Activated naive CD4-positive, alpha-beta T cell treated with anti-CD3 and anti-CD28 coated beads for 36 hours (primary cell): ENCODE data around the gene MOSMO. TPM values are rescaled to one million over a fixed set of nuclear protein-coding genes. Genes with fewer than 3 reads are reported as not detected.
A peak's percentile ranks its signal among the peaks of the same experiment; 100 is the strongest.
"Not testable (repeated sequence)": the region's sequence is repeated elsewhere in the genome, so short reads cannot be mapped to it uniquely, and the experiment has no call there.

ENCODE experiments used
- CTCF ChIA-PET: fragments of 350-600 bp; sonication (Branson Sonifier 250); formaldehyde crosslinking; loops from one replicate; lab custom pipeline; 2021; ENCODE audit warnings: antibody characterized with exemption; lab: Charles Lee
- DNase-seq: peaks from one replicate; pipeline ENCODE4 v3.0.0-alpha.2; 2020
- H3K27ac Mint-ChIP-seq: one replicate; pipeline ENCODE4 v1.8.0; 2021; ENCODE audit warnings: mild to moderate bottlenecking, mixed read lengths
- H3K27me3 Mint-ChIP-seq: one replicate; pipeline ENCODE4 v1.8.0; 2021; ENCODE audit warnings: low read depth, mixed read lengths
- H3K36me3 Mint-ChIP-seq: one replicate; pipeline ENCODE4 v1.8.0; 2021; ENCODE audit warnings: low read depth, mixed read lengths
- H3K4me1 Mint-ChIP-seq: one replicate; pipeline ENCODE4 v1.8.0; 2021; ENCODE audit warnings: low read depth, mixed read lengths
- H3K4me3 Mint-ChIP-seq: one replicate; pipeline ENCODE4 v1.8.0; 2021; ENCODE audit warnings: mild to moderate bottlenecking, moderate library complexity, mixed read lengths
- H3K9me3 Mint-ChIP-seq: one replicate; pipeline ENCODE4 v1.8.0; 2021; ENCODE audit warnings: mixed read lengths
- intact Hi-C: fragments of 100-400 bp; cut with micrococcal nuclease; formaldehyde crosslinking; loops from one replicate; pipeline ENCODE4 v1.15.1; 2023
- total RNA-seq, 2 experiments: library from RNA; stranded (reverse); gene quantifications; one replicate each; pipeline ENCODE4 v1.2.3, GENCODE V29; 2021

Gene MOSMO
- total RNA-seq, 2 experiments from 2014 or later: 6.5 to 6.7 TPM

GRCh38 chr16:22023505-22023904, 15.6 kb downstream of the MOSMO start:
- Mint-ChIP-seq H3K27me3 (no peaks in the 10 kb centered on the region), H3K36me3 (peaks cover 1% of the 10 kb centered on the region), H3K9me3 (no peaks in the 10 kb centered on the region), H3K4me1 (peaks cover 36% of the 10 kb centered on the region), H3K4me3 (no peak overlapping the region), H3K27ac (no peak overlapping the region)
- intact Hi-C loops: no loop called here
- CTCF ChIA-PET: no interaction called here
- no peak for DNase-seq

DNA sequence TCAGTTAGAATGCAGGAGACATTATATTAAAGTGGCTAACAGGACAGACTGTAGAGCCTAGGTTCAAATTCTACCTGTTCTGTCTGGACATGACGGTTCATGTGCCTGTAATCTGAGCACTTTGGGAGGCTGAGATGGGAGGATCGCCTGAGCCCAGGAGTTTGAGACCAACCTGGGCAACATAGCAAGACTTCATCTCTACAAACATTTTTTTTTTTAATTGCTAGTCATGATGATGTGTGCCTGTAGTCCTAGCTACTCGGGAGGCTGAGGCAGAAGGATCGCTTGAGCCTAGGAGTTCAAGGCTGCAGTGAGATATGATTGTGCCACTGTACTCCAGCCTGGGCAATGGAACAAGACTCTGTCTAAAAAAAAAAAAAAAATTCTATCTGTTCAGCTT, 16.9 kb downstream of the MOSMO start:
- H3K4me3 Mint-ChIP-seq, DNase-seq: not testable (repeated sequence)
- CTCF ChIA-PET: interaction anchor here (0.6 kb wide), 1 partner anchor 23 kb away, joined by 5 read pairs; no protein-coding TSS in a partner anchor

DNA sequence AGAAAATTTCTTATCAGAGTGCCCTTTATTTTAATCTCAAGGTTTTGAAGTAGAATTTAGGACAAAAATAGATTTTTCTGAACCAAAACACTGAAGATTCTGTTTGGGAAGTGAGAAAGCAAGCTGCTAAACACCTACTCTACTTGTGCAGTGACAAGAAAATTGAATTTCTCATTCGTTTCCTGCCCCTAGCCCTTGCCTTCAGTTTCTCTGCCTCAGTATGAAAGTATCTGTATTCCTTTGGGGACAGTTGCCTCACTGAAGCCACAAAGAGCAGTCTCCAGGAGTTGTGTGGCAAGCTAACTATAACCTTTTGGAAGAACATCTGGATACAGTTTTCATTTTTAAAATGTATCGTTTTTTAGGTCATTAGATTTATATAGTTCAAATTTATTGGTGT, 19.7 kb downstream of the MOSMO start:
- peaks cover 31% of the 10 kb centered on the region for H3K4me1 Mint-ChIP-seq
- intact Hi-C loops: no loop called here
- peaks cover 12% of the 10 kb centered on the region for H3K36me3 Mint-ChIP-seq
- no peak overlapping the region for H3K4me3 Mint-ChIP-seq
- H3K27ac Mint-ChIP-seq: no peak overlapping the region
- no peaks in the 10 kb centered on the region for H3K27me3 Mint-ChIP-seq
- H3K9me3 Mint-ChIP-seq: no peaks in the 10 kb centered on the region
- DNase-seq: no peak
- CTCF ChIA-PET: no interaction called here

More for the DNA sequence above, 16.9 kb downstream of the MOSMO start:
- H3K27me3 Mint-ChIP-seq, intact Hi-C loops, H3K36me3 Mint-ChIP-seq, H3K27ac Mint-ChIP-seq, H3K9me3 Mint-ChIP-seq: not testable (repeated sequence)
- H3K4me1 Mint-ChIP-seq: peaks cover 26% of the 10 kb centered on the region

GRCh38 chr16:22029632-22030031, 21.7 kb downstream of the MOSMO start:
- intact Hi-C loops: no loop called here
- Mint-ChIP-seq H3K27me3 (no peaks in the 10 kb centered on the region), H3K27ac (no peak overlapping the region), H3K9me3 (no peaks in the 10 kb centered on the region), H3K4me3 (no peak overlapping the region), H3K4me1 (peaks cover 34% of the 10 kb centered on the region), H3K36me3 (peaks cover 15% of the 10 kb centered on the region)
- DNase-seq: no peak
- CTCF ChIA-PET: no interaction called here

- no peaks in the 10 kb centered on the region for H3K27me3 Mint-ChIP-seq
- no peak for DNase-seq
- CTCF ChIA-PET: interaction anchor here (1.1 to 1.5 kb wide), 2 partner anchors 31 to 48 kb away, joined by 3 to 7 read pairs; no protein-coding TSS in a partner anchor
- intact Hi-C loops: no loop called here
- H3K9me3 Mint-ChIP-seq: no peaks in the 10 kb centered on the region
- peaks cover 39% of the 10 kb centered on the region for H3K4me1 Mint-ChIP-seq
- no peak overlapping the region for H3K27ac Mint-ChIP-seq
- no peak overlapping the region for H3K4me3 Mint-ChIP-seq
- peaks cover 15% of the 10 kb centered on the region for H3K36me3 Mint-ChIP-seq
Measured at GRCh38 chr16:22030087-22030812, 22.3 kb downstream of the MOSMO start.

DNA sequence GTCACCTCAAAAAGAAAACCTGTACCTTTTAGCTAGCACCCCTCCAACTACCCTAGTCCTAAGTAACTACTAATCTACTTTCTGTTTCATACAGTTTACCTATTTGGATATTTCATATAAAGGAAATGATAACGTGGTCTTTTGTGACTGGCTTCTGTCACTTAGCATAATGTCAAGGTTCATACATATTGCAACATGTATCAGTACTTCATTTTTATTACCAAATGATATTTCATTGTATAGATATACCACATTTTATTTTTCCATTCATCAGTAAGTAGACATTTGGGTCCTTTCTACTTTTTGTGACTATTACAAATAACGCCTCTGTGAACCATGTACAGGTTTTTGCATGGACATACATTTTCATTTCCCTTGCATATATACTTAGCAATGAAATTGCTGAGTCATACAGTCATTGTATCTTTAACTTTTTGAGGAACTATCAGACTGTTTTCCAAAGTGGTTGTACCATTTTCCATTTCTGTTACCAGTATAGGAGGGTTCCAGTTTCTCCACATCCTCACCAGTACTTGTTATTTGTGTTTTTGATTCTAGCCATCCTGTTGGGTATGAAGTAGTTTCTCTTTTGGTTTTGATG, 23.7 kb downstream of the MOSMO start:
- Mint-ChIP-seq H3K9me3 (no peaks in the 10 kb centered on the region), H3K27ac (no peak overlapping the region), H3K36me3 (peaks cover 13% of the 10 kb centered on the region), H3K4me1 (peaks cover 37% of the 10 kb centered on the region), H3K27me3 (no peaks in the 10 kb centered on the region), H3K4me3 (no peak overlapping the region)
- no peak for DNase-seq
- intact Hi-C loops: no loop called here
- CTCF ChIA-PET: interaction anchor here (0.5 to 1.5 kb wide), 4 partner anchors 33 to 602 kb away, joined by 3 to 7 read pairs (median 4); no protein-coding TSS in a partner anchor

DNA sequence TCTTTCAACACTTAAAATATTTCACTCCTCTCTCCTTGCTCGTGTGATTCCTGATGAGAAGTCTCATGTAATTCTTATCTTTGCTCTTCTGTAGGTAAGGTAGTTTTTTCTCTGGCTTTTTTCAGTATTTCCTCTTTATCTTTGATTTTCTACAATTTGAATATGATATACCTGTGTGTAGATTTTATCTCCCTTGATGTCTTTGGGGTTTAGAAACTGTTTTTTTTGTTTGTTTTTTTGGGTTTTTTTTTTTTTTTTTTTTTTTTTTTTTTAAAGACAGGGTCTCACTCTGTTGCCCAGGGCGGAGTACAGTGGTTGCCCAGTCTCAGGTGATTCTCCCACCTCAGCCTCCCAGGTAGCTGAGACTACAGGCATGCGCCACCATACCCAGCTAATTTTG, 26.6 kb downstream of the MOSMO start:
- H3K27me3 Mint-ChIP-seq: no peaks in the 10 kb centered on the region
- H3K4me3 Mint-ChIP-seq: no peak overlapping the region
- CTCF ChIA-PET: interaction anchor here (0.7 kb wide), 1 partner anchor 152 kb away, joined by 3 read pairs; no protein-coding TSS in a partner anchor

DNA sequence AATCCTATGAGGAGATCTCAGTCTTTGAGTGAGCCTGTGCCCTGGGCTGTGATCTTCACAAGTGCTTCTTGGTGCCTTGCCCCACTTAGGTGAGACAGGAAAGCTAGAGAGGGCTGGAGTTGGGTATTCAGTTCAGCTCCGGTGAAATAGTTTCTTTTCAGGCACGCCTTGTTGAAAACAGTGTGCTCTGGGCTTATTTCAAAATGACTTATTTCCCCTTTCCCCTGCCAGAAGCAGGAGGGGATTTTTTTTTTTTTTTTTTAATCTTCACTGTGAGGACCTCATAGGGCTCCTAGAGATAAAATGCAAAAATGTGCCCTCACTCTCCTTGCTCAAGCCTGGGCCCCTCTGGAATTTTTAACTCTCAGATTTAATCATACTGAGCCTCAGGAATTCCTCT, 27.2 kb downstream of the MOSMO start:
- peak; percentile 30 for DNase-seq
- CTCF ChIA-PET: interaction anchor here (0.7 kb wide), 1 partner anchor 151 kb away, joined by 3 read pairs; no protein-coding TSS in a partner anchor
- no peaks in the 10 kb centered on the region for H3K27me3 Mint-ChIP-seq
- peak overlapping the region; percentile 30 for H3K27ac Mint-ChIP-seq
- no peaks in the 10 kb centered on the region for H3K9me3 Mint-ChIP-seq
- intact Hi-C loops: no loop called here
- peaks cover 11% of the 10 kb centered on the region for H3K36me3 Mint-ChIP-seq
- H3K4me1 Mint-ChIP-seq: peaks cover 34% of the 10 kb centered on the region
- no peak overlapping the region for H3K4me3 Mint-ChIP-seq

More for the DNA sequence above, 26.6 kb downstream of the MOSMO start:
- Mint-ChIP-seq H3K9me3 (no peaks in the 10 kb centered on the region), H3K36me3 (peaks cover 13% of the 10 kb centered on the region), H3K4me1 (peaks cover 34% of the 10 kb centered on the region), H3K27ac (no peak overlapping the region)
- DNase-seq: no peak
- intact Hi-C loops: no loop called here

DNA sequence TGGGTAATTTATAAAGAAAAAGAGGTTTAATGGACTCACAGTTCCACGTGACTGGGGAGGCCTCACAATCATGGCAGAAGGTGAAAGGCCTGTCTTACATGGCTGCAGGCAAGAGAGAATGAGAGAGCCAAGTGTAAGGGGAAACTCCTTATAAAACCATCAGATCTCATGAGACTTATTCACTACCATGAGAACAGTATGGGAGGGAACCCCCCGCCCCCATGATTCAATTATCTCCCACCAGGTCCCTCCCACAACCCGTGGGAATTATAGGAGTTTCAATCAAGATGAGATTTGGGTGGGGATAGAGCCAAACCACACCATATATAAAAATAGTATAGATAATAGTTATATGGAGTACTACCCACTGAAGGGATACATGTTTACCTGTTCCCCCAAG, 36.0 kb downstream of the MOSMO start:
- H3K27ac Mint-ChIP-seq, H3K36me3 Mint-ChIP-seq, H3K4me1 Mint-ChIP-seq, DNase-seq, H3K9me3 Mint-ChIP-seq, H3K27me3 Mint-ChIP-seq, H3K4me3 Mint-ChIP-seq, intact Hi-C loops, CTCF ChIA-PET: not testable (repeated sequence)

DNA sequence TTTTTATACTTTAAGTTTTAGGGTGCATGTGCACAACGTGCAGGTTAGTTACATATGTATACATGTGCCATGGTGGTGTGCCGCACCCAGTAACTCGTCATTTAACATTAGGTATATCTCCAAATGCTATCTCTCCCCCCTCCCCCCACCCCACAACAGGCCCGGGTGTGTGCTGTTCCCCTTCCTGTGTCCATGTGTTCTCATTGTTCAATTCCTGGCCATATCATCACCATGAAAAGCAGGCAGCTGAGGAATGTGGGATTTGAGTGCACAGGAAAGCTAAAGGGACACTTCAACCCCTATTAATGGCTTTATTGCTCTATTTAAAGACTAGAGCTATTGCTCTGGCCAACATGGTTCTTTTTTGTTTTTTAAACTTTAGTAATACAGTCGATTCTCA, 38.0 kb downstream of the MOSMO start:
- H3K27me3 Mint-ChIP-seq, DNase-seq, intact Hi-C loops, CTCF ChIA-PET, H3K36me3 Mint-ChIP-seq, H3K4me3 Mint-ChIP-seq, H3K27ac Mint-ChIP-seq, H3K4me1 Mint-ChIP-seq, H3K9me3 Mint-ChIP-seq: not testable (repeated sequence)

DNA sequence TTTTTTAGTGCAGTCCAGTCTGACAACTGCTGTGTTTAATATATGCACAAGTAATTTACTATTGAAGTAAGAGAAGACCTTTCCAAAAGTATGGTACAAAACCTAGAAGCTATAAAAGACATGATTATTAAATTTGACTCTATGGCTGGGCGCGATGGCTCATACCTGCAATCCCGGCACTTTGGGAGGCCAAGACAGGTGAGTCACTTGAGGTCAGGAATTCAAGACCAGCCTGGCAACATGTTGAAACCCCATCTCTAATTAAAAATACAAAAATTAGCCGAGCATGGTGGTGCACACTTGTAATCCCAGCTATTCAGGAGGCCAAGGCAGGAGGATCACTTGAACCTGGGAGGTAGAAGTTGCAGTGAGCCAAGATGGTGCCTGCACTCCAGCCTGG, 43.1 kb downstream of the MOSMO start:
- CTCF ChIA-PET: interaction anchor here (0.7 to 2.7 kb wide), 2 partner anchors 27 to 1221 kb away, joined by 4 to 10 read pairs; no protein-coding TSS in a partner anchor
- intact Hi-C loops: no loop called here
- H3K9me3 Mint-ChIP-seq: no peaks in the 10 kb centered on the region

DNA sequence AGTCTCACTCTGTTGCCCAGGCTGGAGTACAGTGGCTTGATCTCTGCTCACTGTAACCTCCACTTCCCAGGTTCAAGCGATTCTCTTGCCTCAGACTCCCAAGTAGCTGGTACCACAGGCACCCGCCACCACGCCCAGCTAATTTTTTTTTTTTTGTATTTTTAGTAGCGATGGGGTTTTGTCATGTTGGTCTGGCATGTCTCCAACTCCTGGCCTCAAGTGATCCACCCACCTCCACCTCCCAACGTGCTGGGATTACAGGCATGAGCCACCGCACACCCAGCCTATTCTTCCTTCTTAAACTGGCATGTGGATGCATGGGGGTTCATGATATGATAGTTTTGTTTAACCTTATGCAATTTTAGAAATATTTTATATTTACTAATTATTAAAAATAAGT, 45.1 kb downstream of the MOSMO start:
- Mint-ChIP-seq H3K36me3 (peaks cover 4% of the 10 kb centered on the region), H3K27ac (no peak overlapping the region), H3K27me3 (no peaks in the 10 kb centered on the region), H3K4me3 (no peak overlapping the region), H3K9me3 (no peaks in the 10 kb centered on the region), H3K4me1 (peaks cover 26% of the 10 kb centered on the region)
- no peak for DNase-seq
- intact Hi-C loops: no loop called here
- CTCF ChIA-PET: interaction anchor here (1.5 kb wide), 1 partner anchor 25 kb away, joined by 3 read pairs; no protein-coding TSS in a partner anchor

More for the DNA sequence above, 43.1 kb downstream of the MOSMO start:
- Mint-ChIP-seq H3K36me3 (peaks cover 1% of the 10 kb centered on the region), H3K4me1 (peaks cover 26% of the 10 kb centered on the region), H3K27me3 (no peaks in the 10 kb centered on the region), H3K4me3 (no peak overlapping the region), H3K27ac (no peak overlapping the region)
- no peak for DNase-seq
